H1 (cell line): ENCODE data around the gene TRAF3.

Experiments
- CHD2 ChIP-seq: IDR thresholded peaks from 2 replicates; pipeline ENCODE4 v1.6.1; 2012; ENCODE audit warnings: low read length, improper control_type of control experiment
- CHD7 ChIP-seq: fragments of 300-600 bp; sonication (generic); IDR thresholded peaks from 2 replicates; pipeline ENCODE4 v1.7.1; 2012; ENCODE audit warnings: low read length, moderate library complexity, mild to moderate bottlenecking, inconsistent platforms; ENCODE audit not compliant: insufficient replicate concordance
- CTCF ChIP-seq, 3 experiments: IDR thresholded peaks; 1 replicate in 2 of 3; 2 replicates in 1 of 3; pipeline versions ENCODE4 v1.5.1 to v1.6.1; 2011; ENCODE audit warnings: low read length in 3 of 3, mild to moderate bottlenecking in 3 of 3, inconsistent platforms in 2 of 3, low read depth in 1 of 3, moderate library complexity in 1 of 3; ENCODE audit not compliant: insufficient read depth in 1 of 3; ENCODE audit errors: control extremely low read depth in 1 of 3
- MAX ChIP-seq: IDR thresholded peaks from 2 replicates; pipeline ENCODE4 v1.6.1; 2012; ENCODE audit warnings: inconsistent platforms
- POLR2A ChIP-seq, 2 experiments: IDR thresholded peaks; 1 replicate in 1 of 2; 2 replicates in 1 of 2; pipeline ENCODE4 v1.6.1; 2011; ENCODE audit warnings: low read depth in 2 of 2, low read length in 2 of 2, mild to moderate bottlenecking in 2 of 2; ENCODE audit errors: control extremely low read depth in 1 of 2
- RBBP5 ChIP-seq: IDR thresholded peaks from 2 replicates; pipeline ENCODE4 v1.7.1; 2012; ENCODE audit warnings: low read depth, mild to moderate bottlenecking, inconsistent platforms, low read length, moderate library complexity, borderline replicate concordance
- SIN3A ChIP-seq, 2 experiments: IDR thresholded peaks in 1 of 2; conservative IDR thresholded peaks in 1 of 2; 2 replicates each; pipeline ENCODE4 v1.6.1; 2011 to 2012; ENCODE audit warnings: low read length in 2 of 2, improper control_type of control experiment in 1 of 2, low read depth in 1 of 2, mild to moderate bottlenecking in 1 of 2
- TAF1 ChIP-seq: IDR thresholded peaks from 2 replicates; pipeline ENCODE4 v1.6.1; 2011; ENCODE audit warnings: mild to moderate bottlenecking, low read depth, low read length
- USF2 ChIP-seq: IDR thresholded peaks from 2 replicates; pipeline ENCODE4 v1.6.1; 2011; ENCODE audit warnings: low read length, improper control_type of control experiment

GRCh38 chr14:102870994-102871831 is 94.0 kb downstream of the TRAF3 start:
- no peak for TF ChIP-seq MAX
- no peak for TF ChIP-seq TAF1
- TF ChIP-seq SIN3A (conservative IDR thresholded peaks at IDR 0.05 in 1 of 2, IDR thresholded peaks at IDR 0.05 in 1 of 2; ENCODE audit: low read depth in 1 of 2, low read length in 2 of 2): no peak
- TF ChIP-seq USF2: no peak
- no peak for TF ChIP-seq CTCF (IDR thresholded peaks at IDR 0.05; ENCODE audit: control extremely low read depth in 1 of 3, insufficient read depth in 1 of 3, low read depth in 1 of 3, low read length in 3 of 3)
- no peak for TF ChIP-seq POLR2A (IDR thresholded peaks at IDR 0.05; ENCODE audit: control extremely low read depth in 1 of 2, low read depth in 2 of 2, low read length in 2 of 2)
- TF ChIP-seq RBBP5: no peak
- TF ChIP-seq CHD2: no peak
- TF ChIP-seq CHD7: no peak
